C4-2B (cell line): ENCODE measurements around the gene HBA2.

Experiments
- CTCF ChIP-seq: fragments of 450-650 bp; conservative IDR thresholded peaks from 2 replicates; pipeline ENCODE4 v1.5.1; 2017; ENCODE audit warnings: mild to moderate bottlenecking
- ZFX ChIP-seq: fragments of 450-650 bp; IDR thresholded peaks from 2 replicates; pipeline ENCODE4 v1.6.1; 2017

GRCh38 chr16:130533-131173 lies 42.0 kb upstream of the HBA2 start:
- TF ChIP-seq CTCF (no peak), ZFX (no peak)
